Stimulated activated CD8-positive, alpha-beta memory T cell treated with anti-CD3 and anti-CD28 coated beads, Interleukin-4, amount 100 ng/mL, for 1 hour (primary cell): Measurements from ENCODE around the gene IL1RAPL2.
"Not testable (repeated sequence)": the region's sequence is repeated elsewhere in the genome, so short reads cannot be mapped to it uniquely, and the experiment has no call there.

Experiments
- DNase-seq, 2 donors: peaks; one replicate each; pipeline ENCODE4 v3.0.0-alpha.2; 2020; ENCODE audit warnings: low read depth in 2 of 2, low spot score in 1 of 2

Gene IL1RAPL2

GRCh38 chrX:105684288-105684687 is 1118.3 kb downstream of the IL1RAPL2 start:
- not testable (repeated sequence) for DNase-seq

- DNase-seq = no peak
Measured at GRCh38 chrX:105694839-105695238, 1128.8 kb downstream of the IL1RAPL2 start.

- DNase-seq = no peak
Measured at GRCh38 chrX:105695451-105695850, 1129.5 kb downstream of the IL1RAPL2 start.

GRCh38 chrX:105696870-105697269 is 1130.9 kb downstream of the IL1RAPL2 start:
- DNase-seq = no peak

GRCh38 chrX:105697984-105698781 is 1132.2 kb downstream of the IL1RAPL2 start:
- DNase-seq = no peak

GRCh38 chrX:105700331-105700730 is 1134.3 kb downstream of the IL1RAPL2 start:
- DNase-seq = no peak

GRCh38 chrX:105701310-105702052 is 1135.5 kb downstream of the IL1RAPL2 start:
- DNase-seq = no peak

- DNase-seq = no peak
Measured at GRCh38 chrX:105703876-105704275, 1137.9 kb downstream of the IL1RAPL2 start.

- no peak for DNase-seq
Measured at GRCh38 chrX:105706041-105706440, 1140.0 kb downstream of the IL1RAPL2 start.

- DNase-seq = no peak
Measured at GRCh38 chrX:105711805-105712204, 1145.8 kb downstream of the IL1RAPL2 start.

- DNase-seq = no peak
Measured at GRCh38 chrX:105715746-105716145, 1149.7 kb downstream of the IL1RAPL2 start.

- DNase-seq = no peak
Measured at GRCh38 chrX:105723966-105724735, 1158.2 kb downstream of the IL1RAPL2 start.

GRCh38 chrX:105725228-105725627 is 1159.2 kb downstream of the IL1RAPL2 start:
- DNase-seq = no peak

GRCh38 chrX:105738162-105738561 is 1172.2 kb downstream of the IL1RAPL2 start:
- no peak for DNase-seq

- DNase-seq = no peak
Measured at GRCh38 chrX:105744291-105744690, 1178.3 kb downstream of the IL1RAPL2 start.

- no peak for DNase-seq
Measured at GRCh38 chrX:105744946-105745345, 1178.9 kb downstream of the IL1RAPL2 start.

GRCh38 chrX:105745863-105746262 is 1179.9 kb downstream of the IL1RAPL2 start:
- no peak for DNase-seq

- no peak for DNase-seq
Measured at GRCh38 chrX:105752338-105752956, 1186.4 kb downstream of the IL1RAPL2 start.

- no peak for DNase-seq
Measured at GRCh38 chrX:105753411-105753810, 1187.4 kb downstream of the IL1RAPL2 start.

GRCh38 chrX:105754286-105754964 is 1188.4 kb downstream of the IL1RAPL2 start:
- DNase-seq = no peak

- no peak for DNase-seq
Measured at GRCh38 chrX:105755109-105755508, 1189.1 kb downstream of the IL1RAPL2 start.
